Esophagus squamous epithelium (tissue), 5 donors: ENCODE measurements around the gene SPNS1. TPM values are rescaled to one million over a fixed set of nuclear protein-coding genes. Genes with fewer than 3 reads are reported as not detected.
"Not testable (repeated sequence)": the region's sequence is repeated elsewhere in the genome, so short reads cannot be mapped to it uniquely, and the experiment has no call there.

Experiments
- DNase-seq: peaks from one replicate; lab custom pipeline; 2025; lab: John Stamatoyannopoulos, UW
- H3K27ac ChIP-seq, 4 donors: fragments of 200-600 bp; sonication (generic); one replicate each; pipeline ENCODE4 v1.5.1; 2016 to 2019; ENCODE audit warnings: mild to moderate bottlenecking in 1 of 4
- H3K27me3 ChIP-seq, 4 donors: fragments of 200-600 bp; sonication (generic); 1 replicate in 3 of 4; 2 replicates in 1 of 4; pipeline versions ENCODE4 v1.5.1 to v1.6.0; 2017 to 2021; ENCODE audit warnings: antibody characterized with exemption in 1 of 4
- H3K36me3 ChIP-seq, 3 donors: fragments of 200-600 bp; sonication (generic); one replicate each; pipeline ENCODE4 v1.5.1; 2016 to 2019
- H3K4me1 ChIP-seq, 3 donors: fragments of 200-600 bp; sonication (generic); one replicate each; pipeline ENCODE4 v1.5.1; 2017 to 2019
- H3K4me3 ChIP-seq, 4 donors: fragments of 200-600 bp; sonication (generic); 1 replicate in 3 of 4; 2 replicates in 1 of 4; pipeline ENCODE4 v1.5.1; 2016 to 2019; ENCODE audit warnings: mild to moderate bottlenecking in 2 of 4, moderate library complexity in 1 of 4
- H3K9me3 ChIP-seq, 3 donors: fragments of 200-600 bp; sonication (generic); one replicate each; pipeline ENCODE4 v1.5.1; 2016 to 2019
- POLR2A ChIP-seq, 4 donors: fragments of 450-650 bp; IDR thresholded peaks; one replicate each; pipeline ENCODE4 v1.6.1; 2017; ENCODE audit warnings: antibody characterized with exemption in 4 of 4, mild to moderate bottlenecking in 4 of 4, moderate library complexity in 3 of 4
- WGBS, 2 donors: methylation state at CpG; one replicate each; pipeline ENCODE4 v1.1.5; 2018; 5-methylcytosine and 5-hydroxymethylcytosine counted together
- intact Hi-C: fragments of 100-400 bp; cut with DNase I; formaldehyde crosslinking; loops from one replicate; pipeline ENCODE4 v1.15.0; 2022
- total RNA-seq, 4 donors: library from RNA; depleted of rRNA; stranded (reverse); fragments of >200 nt; gene quantifications; one replicate each; pipeline ENCODE4 v1.1.0, GENCODE V29; 2016
- TF ChIP-seq, protein P1 (sequence below), 6 experiments: fragments of 450-650 bp in 4 of 6; fragments of 200-600 bp in 2 of 6; sonication (generic) in 2 of 6; IDR thresholded peaks; one replicate each; pipeline ENCODE4 v1.5.1; 2016 to 2019; ENCODE audit warnings: antibody characterized with exemption in 6 of 6, mild to moderate bottlenecking in 4 of 6, moderate library complexity in 4 of 6
- donor health status: DM: yes; HTN: yes; CAD: no.

The SPNS1 gene, protein sequence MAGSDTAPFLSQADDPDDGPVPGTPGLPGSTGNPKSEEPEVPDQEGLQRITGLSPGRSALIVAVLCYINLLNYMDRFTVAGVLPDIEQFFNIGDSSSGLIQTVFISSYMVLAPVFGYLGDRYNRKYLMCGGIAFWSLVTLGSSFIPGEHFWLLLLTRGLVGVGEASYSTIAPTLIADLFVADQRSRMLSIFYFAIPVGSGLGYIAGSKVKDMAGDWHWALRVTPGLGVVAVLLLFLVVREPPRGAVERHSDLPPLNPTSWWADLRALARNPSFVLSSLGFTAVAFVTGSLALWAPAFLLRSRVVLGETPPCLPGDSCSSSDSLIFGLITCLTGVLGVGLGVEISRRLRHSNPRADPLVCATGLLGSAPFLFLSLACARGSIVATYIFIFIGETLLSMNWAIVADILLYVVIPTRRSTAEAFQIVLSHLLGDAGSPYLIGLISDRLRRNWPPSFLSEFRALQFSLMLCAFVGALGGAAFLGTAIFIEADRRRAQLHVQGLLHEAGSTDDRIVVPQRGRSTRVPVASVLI
- 10 to 100 TPM; 15.3 to 26.3 (median 18.5) TPM for total RNA-seq

- Histone ChIP-seq H3K4me3 (peak within 1 kb of the TSS; percentile 75 to 85 (median 80)), H3K9me3 (no peaks in the 10 kb centered on the region), H3K4me1 (peaks cover 8 to 32% (median 13%) of the 10 kb centered on the region in 3 donors), H3K27me3 (no peaks in the 10 kb centered on the region), H3K27ac (peak within 1 kb of the TSS; percentile 58 to 82 (median 75)), H3K36me3 (peaks cover 3 to 20% (median 16%) of the 10 kb centered on the region in 3 donors)
- 0% methylated on average over 12 to 16 of the region's 60 CpGs for WGBS, 2 donors
- intact Hi-C loops, result no loop called here
- peak in 3 of 4 donors; percentile 14 to 48 (median 39) for TF ChIP-seq POLR2A (IDR thresholded peaks at IDR 0.05)
- TF ChIP-seq, protein P1, sequence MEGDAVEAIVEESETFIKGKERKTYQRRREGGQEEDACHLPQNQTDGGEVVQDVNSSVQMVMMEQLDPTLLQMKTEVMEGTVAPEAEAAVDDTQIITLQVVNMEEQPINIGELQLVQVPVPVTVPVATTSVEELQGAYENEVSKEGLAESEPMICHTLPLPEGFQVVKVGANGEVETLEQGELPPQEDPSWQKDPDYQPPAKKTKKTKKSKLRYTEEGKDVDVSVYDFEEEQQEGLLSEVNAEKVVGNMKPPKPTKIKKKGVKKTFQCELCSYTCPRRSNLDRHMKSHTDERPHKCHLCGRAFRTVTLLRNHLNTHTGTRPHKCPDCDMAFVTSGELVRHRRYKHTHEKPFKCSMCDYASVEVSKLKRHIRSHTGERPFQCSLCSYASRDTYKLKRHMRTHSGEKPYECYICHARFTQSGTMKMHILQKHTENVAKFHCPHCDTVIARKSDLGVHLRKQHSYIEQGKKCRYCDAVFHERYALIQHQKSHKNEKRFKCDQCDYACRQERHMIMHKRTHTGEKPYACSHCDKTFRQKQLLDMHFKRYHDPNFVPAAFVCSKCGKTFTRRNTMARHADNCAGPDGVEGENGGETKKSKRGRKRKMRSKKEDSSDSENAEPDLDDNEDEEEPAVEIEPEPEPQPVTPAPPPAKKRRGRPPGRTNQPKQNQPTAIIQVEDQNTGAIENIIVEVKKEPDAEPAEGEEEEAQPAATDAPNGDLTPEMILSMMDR (IDR thresholded peaks at IDR 0.05), result peak in 1 of 6 experiments; percentile 46
- peak; percentile 89 for DNase-seq
Observed at GRCh38 chr16:28974437-28975157, at the start of gene SPNS1. TSS of gene SPNS1 (plus strand) at chr16:28974778. CDS start at chr16:28975152, 374 bp downstream.

DNA sequence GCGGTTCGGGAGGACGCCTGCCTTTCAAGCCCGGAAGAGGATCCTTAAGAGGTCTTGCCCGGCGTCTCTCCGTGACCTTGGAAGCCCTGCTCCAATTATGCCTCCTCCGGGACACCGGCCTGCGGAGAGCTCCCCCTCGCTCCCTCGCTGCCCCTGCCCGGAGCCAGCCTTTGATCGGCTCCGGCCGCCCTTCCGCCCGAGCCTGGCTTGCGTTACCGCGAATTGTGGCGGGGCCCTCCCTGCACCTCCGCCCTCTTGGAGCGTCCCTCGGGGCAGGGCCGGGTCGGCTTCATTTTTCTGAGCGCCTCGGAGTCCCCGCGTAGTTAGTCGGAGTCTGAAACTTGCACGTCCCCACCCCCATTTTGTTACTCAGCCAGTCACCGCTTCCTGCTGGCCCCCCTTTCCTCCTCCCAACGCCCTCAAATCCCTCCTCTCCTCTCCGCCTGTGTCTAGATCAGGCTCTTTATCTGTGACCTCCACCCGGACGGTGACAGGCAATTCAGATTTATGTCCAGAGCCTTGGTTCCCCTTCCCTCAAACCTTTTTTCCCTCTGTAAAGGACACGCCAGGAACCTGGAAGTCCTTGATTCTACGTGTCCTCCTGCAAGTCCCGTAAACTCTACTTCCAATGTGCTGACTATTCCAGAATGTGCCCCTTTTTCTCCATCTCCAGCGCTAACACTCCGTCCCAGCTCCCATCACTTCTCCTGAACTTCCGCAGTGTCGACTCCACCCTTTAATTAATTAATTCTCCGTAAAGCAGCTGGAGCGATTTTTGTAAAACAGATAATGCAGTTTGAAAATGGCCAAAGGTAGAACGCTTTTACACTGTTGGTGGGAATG, 49.0 kb upstream of the SPNS1 start:
- WGBS, 2 donors, result 1% methylated on average over 24 to 42 of the region's 48 CpGs

GRCh38 chr16:28926284-28926683, 48.3 kb upstream of the SPNS1 start:
- Histone ChIP-seq H3K4me1 (peaks cover 10 to 28% (median 15%) of the 10 kb centered on the region in 3 donors), H3K27ac (peak overlapping the region; percentile 90 to 99 (median 96)), H3K36me3 (peaks cover 0 to 13% (median 0%) of the 10 kb centered on the region in 3 donors), H3K4me3 (peak overlapping the region in 2 of 4 donors; percentile 65 to 80)
- DNase-seq, H3K27me3 ChIP-seq, intact Hi-C loops, H3K9me3 ChIP-seq: not testable (repeated sequence)
- WGBS, 2 donors, result 58% methylated on average over 2 of the region's 2 CpGs

More for the DNA sequence above, 49.0 kb upstream of the SPNS1 start:
- H3K4me3 ChIP-seq, result peak overlapping the region; percentile 54 to 95 (median 72)
- H3K27ac ChIP-seq, result peak overlapping the region; percentile 90 to 99 (median 96)
- no peaks in the 10 kb centered on the region for H3K9me3 ChIP-seq
- no peaks in the 10 kb centered on the region for H3K27me3 ChIP-seq
- intact Hi-C loops, result no loop called here
- peaks cover 10 to 28% (median 15%) of the 10 kb centered on the region in 3 donors for H3K4me1 ChIP-seq
- TF ChIP-seq, protein P1 (IDR thresholded peaks at IDR 0.05), result no peak
- peak in 2 of 4 donors; percentile 38 to 55 for TF ChIP-seq POLR2A (IDR thresholded peaks at IDR 0.05)
- H3K36me3 ChIP-seq, result peaks cover 0 to 20% (median 0%) of the 10 kb centered on the region in 3 donors
- peak; percentile 61 for DNase-seq

GRCh38 chr16:28927815-28928214, 46.8 kb upstream of the SPNS1 start:
- no peak overlapping the region for H3K27ac ChIP-seq
- no peaks in the 10 kb centered on the region for H3K9me3 ChIP-seq
- peaks cover 0 to 4% (median 0%) of the 10 kb centered on the region in 3 donors for H3K36me3 ChIP-seq
- DNase-seq, result no peak
- H3K27me3 ChIP-seq, result no peaks in the 10 kb centered on the region
- WGBS, 2 donors, result 83 to 95% methylated on average over 1 of the region's 1 CpG
- H3K4me3 ChIP-seq, result no peak overlapping the region
- peaks cover 10 to 26% (median 15%) of the 10 kb centered on the region in 3 donors for H3K4me1 ChIP-seq
- intact Hi-C loops, result no loop called here
- no peak for TF ChIP-seq POLR2A (IDR thresholded peaks at IDR 0.05)
- TF ChIP-seq, protein P1 (IDR thresholded peaks at IDR 0.05), result no peak

- TF ChIP-seq POLR2A (IDR thresholded peaks at IDR 0.05), result no peak
- TF ChIP-seq, protein P1 (IDR thresholded peaks at IDR 0.05), result no peak
- Histone ChIP-seq H3K27ac (no peak overlapping the region), H3K27me3 (no peaks in the 10 kb centered on the region), H3K9me3 (no peaks in the 10 kb centered on the region), H3K36me3 (no peaks in the 10 kb centered on the region), H3K4me1 (peaks cover 0 to 6% (median 4%) of the 10 kb centered on the region in 3 donors), H3K4me3 (no peak overlapping the region)
- intact Hi-C loops, result no loop called here
- WGBS, 2 donors, result 73 to 78% methylated on average over 3 of the region's 3 CpGs
- DNase-seq, result no peak
Observed at GRCh38 chr16:28930203-28930602, 44.4 kb upstream of the SPNS1 start.
